ENCODE data around the gene ELMO1. TPM values are rescaled to one million over a fixed set of nuclear protein-coding genes. Genes with fewer than 3 reads are reported as not detected.

The ELMO1 gene
- total and polyA plus RNA-seq, 10 of the 15 experiments (the other 5 are each of a cell fraction or from before 2014, with no cell fraction given) = 22.6 to 85.9 (median 56.6) TPM

DNA sequence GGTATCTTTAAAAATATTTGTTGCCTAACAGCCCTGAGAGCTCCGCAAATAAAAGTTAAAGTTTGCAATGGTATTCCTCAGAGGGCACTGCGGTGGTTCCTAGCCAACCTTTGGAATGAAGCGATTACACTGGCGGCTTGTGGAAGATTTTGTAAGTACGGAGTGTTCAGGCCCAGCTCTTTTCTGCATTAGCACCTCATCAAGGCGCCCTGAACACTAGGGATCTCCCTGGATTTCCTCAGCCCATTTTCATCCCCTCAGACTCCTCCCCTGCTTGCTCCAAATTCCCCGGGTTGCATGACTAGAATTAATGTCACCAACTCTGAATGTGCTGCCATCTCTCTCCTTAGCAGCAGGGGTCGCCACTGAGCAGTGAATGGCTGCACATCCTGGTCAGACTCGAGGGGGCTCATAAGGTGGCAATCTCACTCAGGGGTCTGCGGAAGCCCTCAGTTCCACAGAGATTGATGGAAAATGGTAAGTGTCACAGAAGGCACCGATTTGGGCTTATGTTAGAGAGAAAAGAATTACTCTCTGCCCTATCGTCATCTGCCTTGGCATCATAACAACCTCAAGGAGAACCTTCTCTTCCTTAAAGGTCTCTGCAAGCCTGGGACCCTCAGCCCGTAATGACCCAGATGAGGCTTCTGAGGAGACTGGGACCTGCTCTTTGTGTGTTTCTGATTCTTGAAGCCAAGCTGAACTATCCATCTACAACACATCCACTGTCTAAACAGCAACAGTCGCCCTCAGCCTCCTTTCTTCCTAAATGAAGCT, 461.5 kb downstream of the ELMO1 start (continued):
- TF ChIP-seq, protein P1, sequence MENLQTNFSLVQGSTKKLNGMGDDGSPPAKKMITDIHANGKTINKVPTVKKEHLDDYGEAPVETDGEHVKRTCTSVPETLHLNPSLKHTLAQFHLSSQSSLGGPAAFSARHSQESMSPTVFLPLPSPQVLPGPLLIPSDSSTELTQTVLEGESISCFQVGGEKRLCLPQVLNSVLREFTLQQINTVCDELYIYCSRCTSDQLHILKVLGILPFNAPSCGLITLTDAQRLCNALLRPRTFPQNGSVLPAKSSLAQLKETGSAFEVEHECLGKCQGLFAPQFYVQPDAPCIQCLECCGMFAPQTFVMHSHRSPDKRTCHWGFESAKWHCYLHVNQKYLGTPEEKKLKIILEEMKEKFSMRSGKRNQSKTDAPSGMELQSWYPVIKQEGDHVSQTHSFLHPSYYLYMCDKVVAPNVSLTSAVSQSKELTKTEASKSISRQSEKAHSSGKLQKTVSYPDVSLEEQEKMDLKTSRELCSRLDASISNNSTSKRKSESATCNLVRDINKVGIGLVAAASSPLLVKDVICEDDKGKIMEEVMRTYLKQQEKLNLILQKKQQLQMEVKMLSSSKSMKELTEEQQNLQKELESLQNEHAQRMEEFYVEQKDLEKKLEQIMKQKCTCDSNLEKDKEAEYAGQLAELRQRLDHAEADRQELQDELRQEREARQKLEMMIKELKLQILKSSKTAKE (IDR thresholded peaks at IDR 0.05; ENCODE audit: low read depth, poor library complexity, severe bottlenecking) = no peak
- TF ChIP-seq ZNF384 (IDR thresholded peaks at IDR 0.05; ENCODE audit: borderline replicate concordance, low read depth, low read length) (no peak), NFIC (IDR thresholded peaks at IDR 0.05; ENCODE audit: low read depth, low read length) (no peak), CEBPB (IDR thresholded peaks at IDR 0.05; ENCODE audit: borderline replicate concordance in 1 of 2, low read depth in 2 of 2, low read length in 2 of 2) (no peak), SRF (IDR thresholded peaks at IDR 0.05; ENCODE audit: low read depth in 2 of 2, low read length in 2 of 2) (no peak), MTA3 (IDR thresholded peaks at IDR 0.05; ENCODE audit: borderline replicate concordance, low read length) (no peak), POLR2AphosphoS5 (IDR thresholded peaks at IDR 0.05; ENCODE audit: low read length) (no peak), KAT2A (conservative IDR thresholded peaks at IDR 0.05; ENCODE audit: control insufficient read depth, low read depth, low read length) (no peak), RAD51 (IDR thresholded peaks at IDR 0.05) (no peak), CBX3 (IDR thresholded peaks at IDR 0.05; ENCODE audit: borderline replicate concordance, low read depth) (no peak), TARDBP (IDR thresholded peaks at IDR 0.05; ENCODE audit: borderline replicate concordance) (no peak), FOXM1 (IDR thresholded peaks at IDR 0.05; ENCODE audit: low read depth, low read length) (no peak), IRF4 (IDR thresholded peaks at IDR 0.05; ENCODE audit: low read depth, low read length) (no peak), ZNF24 (IDR thresholded peaks at IDR 0.05) (peak; percentile 52; the same call in 1 of the 2 replicates), DPF2 (IDR thresholded peaks at IDR 0.05) (no peak)
- TF ChIP-seq, protein P2, sequence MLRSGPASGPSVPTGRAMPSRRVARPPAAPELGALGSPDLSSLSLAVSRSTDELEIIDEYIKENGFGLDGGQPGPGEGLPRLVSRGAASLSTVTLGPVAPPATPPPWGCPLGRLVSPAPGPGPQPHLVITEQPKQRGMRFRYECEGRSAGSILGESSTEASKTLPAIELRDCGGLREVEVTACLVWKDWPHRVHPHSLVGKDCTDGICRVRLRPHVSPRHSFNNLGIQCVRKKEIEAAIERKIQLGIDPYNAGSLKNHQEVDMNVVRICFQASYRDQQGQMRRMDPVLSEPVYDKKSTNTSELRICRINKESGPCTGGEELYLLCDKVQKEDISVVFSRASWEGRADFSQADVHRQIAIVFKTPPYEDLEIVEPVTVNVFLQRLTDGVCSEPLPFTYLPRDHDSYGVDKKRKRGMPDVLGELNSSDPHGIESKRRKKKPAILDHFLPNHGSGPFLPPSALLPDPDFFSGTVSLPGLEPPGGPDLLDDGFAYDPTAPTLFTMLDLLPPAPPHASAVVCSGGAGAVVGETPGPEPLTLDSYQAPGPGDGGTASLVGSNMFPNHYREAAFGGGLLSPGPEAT (IDR thresholded peaks at IDR 0.05; ENCODE audit: low read depth) = no peak
- TF ChIP-seq, protein P3, sequence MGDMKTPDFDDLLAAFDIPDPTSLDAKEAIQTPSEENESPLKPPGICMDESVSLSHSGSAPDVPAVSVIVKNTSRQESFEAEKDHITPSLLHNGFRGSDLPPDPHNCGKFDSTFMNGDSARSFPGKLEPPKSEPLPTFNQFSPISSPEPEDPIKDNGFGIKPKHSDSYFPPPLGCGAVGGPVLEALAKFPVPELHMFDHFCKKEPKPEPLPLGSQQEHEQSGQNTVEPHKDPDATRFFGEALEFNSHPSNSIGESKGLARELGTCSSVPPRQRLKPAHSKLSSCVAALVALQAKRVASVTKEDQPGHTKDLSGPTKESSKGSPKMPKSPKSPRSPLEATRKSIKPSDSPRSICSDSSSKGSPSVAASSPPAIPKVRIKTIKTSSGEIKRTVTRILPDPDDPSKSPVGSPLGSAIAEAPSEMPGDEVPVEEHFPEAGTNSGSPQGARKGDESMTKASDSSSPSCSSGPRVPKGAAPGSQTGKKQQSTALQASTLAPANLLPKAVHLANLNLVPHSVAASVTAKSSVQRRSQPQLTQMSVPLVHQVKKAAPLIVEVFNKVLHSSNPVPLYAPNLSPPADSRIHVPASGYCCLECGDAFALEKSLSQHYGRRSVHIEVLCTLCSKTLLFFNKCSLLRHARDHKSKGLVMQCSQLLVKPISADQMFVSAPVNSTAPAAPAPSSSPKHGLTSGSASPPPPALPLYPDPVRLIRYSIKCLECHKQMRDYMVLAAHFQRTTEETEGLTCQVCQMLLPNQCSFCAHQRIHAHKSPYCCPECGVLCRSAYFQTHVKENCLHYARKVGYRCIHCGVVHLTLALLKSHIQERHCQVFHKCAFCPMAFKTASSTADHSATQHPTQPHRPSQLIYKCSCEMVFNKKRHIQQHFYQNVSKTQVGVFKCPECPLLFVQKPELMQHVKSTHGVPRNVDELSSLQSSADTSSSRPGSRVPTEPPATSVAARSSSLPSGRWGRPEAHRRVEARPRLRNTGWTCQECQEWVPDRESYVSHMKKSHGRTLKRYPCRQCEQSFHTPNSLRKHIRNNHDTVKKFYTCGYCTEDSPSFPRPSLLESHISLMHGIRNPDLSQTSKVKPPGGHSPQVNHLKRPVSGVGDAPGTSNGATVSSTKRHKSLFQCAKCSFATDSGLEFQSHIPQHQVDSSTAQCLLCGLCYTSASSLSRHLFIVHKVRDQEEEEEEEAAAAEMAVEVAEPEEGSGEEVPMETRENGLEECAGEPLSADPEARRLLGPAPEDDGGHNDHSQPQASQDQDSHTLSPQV (IDR thresholded peaks at IDR 0.05) = no peak
- TF ChIP-seq, protein P4, sequence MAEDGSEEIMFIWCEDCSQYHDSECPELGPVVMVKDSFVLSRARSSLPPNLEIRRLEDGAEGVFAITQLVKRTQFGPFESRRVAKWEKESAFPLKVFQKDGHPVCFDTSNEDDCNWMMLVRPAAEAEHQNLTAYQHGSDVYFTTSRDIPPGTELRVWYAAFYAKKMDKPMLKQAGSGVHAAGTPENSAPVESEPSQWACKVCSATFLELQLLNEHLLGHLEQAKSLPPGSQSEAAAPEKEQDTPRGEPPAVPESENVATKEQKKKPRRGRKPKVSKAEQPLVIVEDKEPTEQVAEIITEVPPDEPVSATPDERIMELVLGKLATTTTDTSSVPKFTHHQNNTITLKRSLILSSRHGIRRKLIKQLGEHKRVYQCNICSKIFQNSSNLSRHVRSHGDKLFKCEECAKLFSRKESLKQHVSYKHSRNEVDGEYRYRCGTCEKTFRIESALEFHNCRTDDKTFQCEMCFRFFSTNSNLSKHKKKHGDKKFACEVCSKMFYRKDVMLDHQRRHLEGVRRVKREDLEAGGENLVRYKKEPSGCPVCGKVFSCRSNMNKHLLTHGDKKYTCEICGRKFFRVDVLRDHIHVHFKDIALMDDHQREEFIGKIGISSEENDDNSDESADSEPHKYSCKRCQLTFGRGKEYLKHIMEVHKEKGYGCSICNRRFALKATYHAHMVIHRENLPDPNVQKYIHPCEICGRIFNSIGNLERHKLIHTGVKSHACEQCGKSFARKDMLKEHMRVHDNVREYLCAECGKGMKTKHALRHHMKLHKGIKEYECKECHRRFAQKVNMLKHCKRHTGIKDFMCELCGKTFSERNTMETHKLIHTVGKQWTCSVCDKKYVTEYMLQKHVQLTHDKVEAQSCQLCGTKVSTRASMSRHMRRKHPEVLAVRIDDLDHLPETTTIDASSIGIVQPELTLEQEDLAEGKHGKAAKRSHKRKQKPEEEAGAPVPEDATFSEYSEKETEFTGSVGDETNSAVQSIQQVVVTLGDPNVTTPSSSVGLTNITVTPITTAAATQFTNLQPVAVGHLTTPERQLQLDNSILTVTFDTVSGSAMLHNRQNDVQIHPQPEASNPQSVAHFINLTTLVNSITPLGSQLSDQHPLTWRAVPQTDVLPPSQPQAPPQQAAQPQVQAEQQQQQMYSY (CRISPR knock-in tag; IDR thresholded peaks at IDR 0.05) = no peak

Measured in GM12878 (cell line).